GM12864 (cell line): ENCODE data around the gene NPM1.
A peak's percentile ranks its signal among the peaks of the same experiment; 100 is the strongest.

Experiments
- DNase-seq: peaks from one replicate; pipeline ENCODE4 v3.0.0-alpha.2; 2011; ENCODE audit warnings: low read depth
- H3K4me3 ChIP-seq: 2 replicates; pipeline ENCODE4 v1.5.1; 2011; ENCODE audit warnings: mild to moderate bottlenecking, low read depth, low read length, control low read depth
- CTCF ChIP-seq: IDR thresholded peaks from 2 replicates; pipeline ENCODE4 v1.5.1; 2011; ENCODE audit warnings: low read depth, mild to moderate bottlenecking, moderate library complexity, low read length, control low read depth, inconsistent platforms; ENCODE audit errors: missing control alignments

NPM1 gene

GRCh38 chr5:171445644-171446516, 58.2 kb downstream of the NPM1 start:
- DNase-seq, result no peak

GRCh38 chr5:171447226-171447625, 59.6 kb downstream of the NPM1 start:
- no peak for TF ChIP-seq CTCF
- DNase-seq, result no peak
- no peak overlapping the region for H3K4me3 ChIP-seq

More at GRCh38 chr5:171445644-171446516, 58.2 kb downstream of the NPM1 start:
- no peak overlapping the region for H3K4me3 ChIP-seq
- TF ChIP-seq CTCF, result no peak

- TF ChIP-seq CTCF, result no peak
- no peak for DNase-seq
- H3K4me3 ChIP-seq, result no peak overlapping the region
Measured at GRCh38 chr5:171449426-171449825, 61.8 kb downstream of the NPM1 start.

- H3K4me3 ChIP-seq, result no peak overlapping the region
- no peak for DNase-seq
- TF ChIP-seq CTCF, result no peak
Measured at GRCh38 chr5:171450423-171451331, 63.0 kb downstream of the NPM1 start.

- no peak for DNase-seq
- TF ChIP-seq CTCF, result no peak
- H3K4me3 ChIP-seq, result no peak overlapping the region
Measured at GRCh38 chr5:171451421-171451820, 63.8 kb downstream of the NPM1 start.

GRCh38 chr5:171453056-171453725, 65.5 kb downstream of the NPM1 start:
- DNase-seq, result no peak
- no peak overlapping the region for H3K4me3 ChIP-seq
- TF ChIP-seq CTCF, result peak; percentile 9
